Measurements from ENCODE around the gene FCHSD2.

The FCHSD2 gene

GRCh38 chr11:73157101-73158010 lies 15.2 kb upstream of the FCHSD2 start:
- TF ChIP-seq, protein P1, sequence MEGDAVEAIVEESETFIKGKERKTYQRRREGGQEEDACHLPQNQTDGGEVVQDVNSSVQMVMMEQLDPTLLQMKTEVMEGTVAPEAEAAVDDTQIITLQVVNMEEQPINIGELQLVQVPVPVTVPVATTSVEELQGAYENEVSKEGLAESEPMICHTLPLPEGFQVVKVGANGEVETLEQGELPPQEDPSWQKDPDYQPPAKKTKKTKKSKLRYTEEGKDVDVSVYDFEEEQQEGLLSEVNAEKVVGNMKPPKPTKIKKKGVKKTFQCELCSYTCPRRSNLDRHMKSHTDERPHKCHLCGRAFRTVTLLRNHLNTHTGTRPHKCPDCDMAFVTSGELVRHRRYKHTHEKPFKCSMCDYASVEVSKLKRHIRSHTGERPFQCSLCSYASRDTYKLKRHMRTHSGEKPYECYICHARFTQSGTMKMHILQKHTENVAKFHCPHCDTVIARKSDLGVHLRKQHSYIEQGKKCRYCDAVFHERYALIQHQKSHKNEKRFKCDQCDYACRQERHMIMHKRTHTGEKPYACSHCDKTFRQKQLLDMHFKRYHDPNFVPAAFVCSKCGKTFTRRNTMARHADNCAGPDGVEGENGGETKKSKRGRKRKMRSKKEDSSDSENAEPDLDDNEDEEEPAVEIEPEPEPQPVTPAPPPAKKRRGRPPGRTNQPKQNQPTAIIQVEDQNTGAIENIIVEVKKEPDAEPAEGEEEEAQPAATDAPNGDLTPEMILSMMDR (IDR thresholded peaks at IDR 0.05; ENCODE audit: borderline replicate concordance, insufficient read depth, low read depth, low read length) = no peak
- H3K4me3 ChIP-seq (ENCODE audit: low read depth, low read length) = peak overlapping the region; percentile 48

DNA sequence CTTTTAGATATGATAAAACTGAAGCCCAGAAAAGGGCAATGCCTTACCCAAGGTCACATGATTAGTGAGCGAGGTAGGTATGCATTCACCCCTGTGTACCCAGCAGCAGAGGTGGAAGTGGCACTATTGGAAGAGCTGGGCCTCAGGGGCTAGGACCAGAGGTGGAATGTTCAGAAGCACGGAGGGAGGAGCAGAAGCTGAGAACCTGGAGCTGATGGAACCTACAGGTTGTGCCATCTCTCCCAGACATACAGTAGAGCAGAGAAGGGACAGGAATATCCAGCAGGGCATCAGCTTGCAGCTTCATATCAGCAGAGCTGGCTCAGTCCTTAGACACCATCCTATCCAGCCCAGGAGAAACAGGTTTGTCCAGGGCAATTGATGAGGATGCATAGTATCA lies 14.6 kb upstream of the FCHSD2 start:
- TF ChIP-seq, protein P1 (IDR thresholded peaks at IDR 0.05; ENCODE audit: borderline replicate concordance, insufficient read depth, low read depth, low read length) = no peak
- H3K4me3 ChIP-seq (ENCODE audit: low read depth, low read length) = no peak overlapping the region

GRCh38 chr11:73156114-73156513 lies 14.0 kb upstream of the FCHSD2 start:
- no peak overlapping the region for H3K4me3 ChIP-seq (ENCODE audit: low read depth, low read length)
- TF ChIP-seq, protein P1 (IDR thresholded peaks at IDR 0.05; ENCODE audit: borderline replicate concordance, insufficient read depth, low read depth, low read length) = no peak

DNA sequence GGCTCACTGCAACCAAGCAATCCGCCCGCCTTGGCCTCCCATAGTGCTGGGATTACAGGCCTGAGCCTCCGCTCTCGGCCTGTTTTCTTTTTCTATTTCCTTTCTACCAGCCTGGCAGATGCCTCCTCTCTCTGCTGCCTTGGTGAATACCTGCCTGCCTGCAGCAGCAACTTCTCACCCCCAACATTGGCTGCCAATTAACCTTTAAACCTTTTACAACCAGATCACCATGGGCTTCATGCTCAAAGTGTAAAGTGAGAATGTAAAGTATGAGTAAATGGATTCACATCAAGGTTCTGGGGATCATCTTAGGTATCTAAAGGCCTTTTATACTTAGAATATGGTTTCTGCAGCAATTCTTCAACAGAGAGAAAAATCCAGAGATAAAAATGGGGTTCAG lies 13.0 kb upstream of the FCHSD2 start:
- TF ChIP-seq, protein P1 (IDR thresholded peaks at IDR 0.05; ENCODE audit: borderline replicate concordance, insufficient read depth, low read depth, low read length) = no peak
- H3K4me3 ChIP-seq (ENCODE audit: low read depth, low read length) = no peak overlapping the region

DNA sequence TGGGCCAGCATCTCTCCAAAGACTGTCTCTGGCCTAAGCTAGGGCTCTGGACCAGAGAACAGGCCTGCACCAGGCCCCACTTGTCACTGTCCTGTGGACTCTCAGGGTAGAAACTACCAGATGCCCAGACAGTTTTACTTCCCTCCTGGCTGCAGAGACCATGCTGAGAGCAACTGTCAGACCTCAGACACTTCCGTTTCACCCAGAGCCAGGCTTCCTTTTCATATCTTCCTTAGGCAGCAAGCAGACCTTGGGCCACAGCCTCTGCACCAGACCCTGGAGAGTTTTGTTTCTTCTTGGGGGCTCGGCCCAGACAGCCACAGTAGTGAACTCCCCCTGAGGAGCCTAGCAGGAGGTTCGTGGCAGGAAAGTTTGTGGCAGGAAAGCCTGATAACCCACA lies 12.1 kb upstream of the FCHSD2 start:
- no peak overlapping the region for H3K4me3 ChIP-seq (ENCODE audit: low read depth, low read length)
- TF ChIP-seq, protein P1 (IDR thresholded peaks at IDR 0.05; ENCODE audit: borderline replicate concordance, insufficient read depth, low read depth, low read length) = no peak

- TF ChIP-seq, protein P1 (IDR thresholded peaks at IDR 0.05; ENCODE audit: borderline replicate concordance, insufficient read depth, low read depth, low read length) = no peak
- H3K4me3 ChIP-seq (ENCODE audit: low read depth, low read length) = no peak overlapping the region
Measured at GRCh38 chr11:73152861-73153483, 10.9 kb upstream of the FCHSD2 start.
